DMS53 treated with DMSO at 0.1 percent for 48 hours (cell line): ENCODE results near the gene SCUBE1.
A peak's percentile ranks its signal among the peaks of the same experiment; 100 is the strongest.

ENCODE experiments used
- DNase-seq: peaks from one replicate; lab custom pipeline; 2025; ENCODE audit not compliant: unreplicated experiment; lab: John Stamatoyannopoulos, UW

The SCUBE1 gene

DNA sequence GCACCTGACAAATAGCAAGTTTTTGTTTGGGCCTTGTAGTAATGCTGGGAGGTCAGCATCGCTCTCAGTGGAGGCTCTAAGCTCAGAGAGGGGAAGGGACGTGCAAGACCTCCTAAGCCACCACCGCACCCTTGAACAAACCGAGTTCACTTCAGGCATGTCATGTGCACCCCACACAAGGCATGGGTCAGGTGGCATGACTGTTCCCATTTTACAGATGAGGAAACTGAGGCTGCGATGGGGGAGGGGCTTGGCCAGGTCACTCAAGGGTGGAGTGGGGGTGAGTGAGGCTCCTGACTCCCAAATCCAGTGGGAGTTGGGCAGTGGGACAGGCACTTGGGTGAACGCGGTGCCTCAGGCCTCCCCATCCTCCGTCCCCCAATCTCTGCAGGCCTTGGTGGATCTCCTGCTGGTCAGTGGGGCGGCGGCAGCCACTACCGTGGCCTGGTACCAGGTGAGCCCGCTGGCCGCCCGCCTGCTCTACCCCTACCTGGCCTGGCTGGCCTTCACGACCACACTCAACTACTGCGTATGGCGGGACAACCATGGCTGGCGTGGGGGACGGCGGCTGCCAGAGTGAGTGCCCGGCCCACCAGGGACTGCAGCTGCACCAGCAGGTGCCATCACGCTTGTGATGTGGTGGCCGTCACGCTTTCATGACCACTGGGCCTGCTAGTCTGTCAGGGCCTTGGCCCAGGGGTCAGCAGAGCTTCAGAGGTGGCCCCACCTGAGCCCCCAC lies 180.6 kb downstream of the SCUBE1 start:
- DNase-seq, result no peak

DNA sequence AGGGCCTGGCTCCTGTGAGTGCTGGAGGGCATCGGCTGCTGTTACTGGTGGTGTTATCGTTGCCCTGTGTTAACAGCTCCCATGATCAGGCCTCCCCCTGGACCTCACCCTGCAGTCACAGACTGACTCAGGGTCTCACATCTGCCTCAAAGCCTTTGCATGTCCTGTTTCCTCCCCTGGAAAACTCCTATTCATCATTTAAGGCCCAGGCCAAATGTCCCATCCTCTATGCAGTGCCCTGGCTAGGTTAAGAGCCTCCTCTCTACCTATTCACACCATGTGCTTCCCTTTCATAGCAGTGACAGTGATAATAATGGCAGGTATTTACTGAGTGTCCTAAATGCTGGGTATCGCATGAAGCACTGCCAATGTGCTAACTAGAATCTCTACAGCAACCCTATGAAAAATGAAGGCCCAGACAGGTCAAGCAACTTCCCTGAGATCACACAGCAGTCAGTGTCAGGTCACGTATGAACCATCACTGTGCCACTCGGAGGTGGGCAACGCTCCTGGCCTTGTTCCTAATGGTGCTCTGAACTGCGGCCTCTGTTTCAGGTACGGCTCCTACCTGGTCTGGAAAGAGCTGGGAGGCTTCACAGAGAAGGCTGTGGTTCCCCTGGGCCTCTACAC lies 182.6 kb downstream of the SCUBE1 start:
- no peak for DNase-seq

DNA sequence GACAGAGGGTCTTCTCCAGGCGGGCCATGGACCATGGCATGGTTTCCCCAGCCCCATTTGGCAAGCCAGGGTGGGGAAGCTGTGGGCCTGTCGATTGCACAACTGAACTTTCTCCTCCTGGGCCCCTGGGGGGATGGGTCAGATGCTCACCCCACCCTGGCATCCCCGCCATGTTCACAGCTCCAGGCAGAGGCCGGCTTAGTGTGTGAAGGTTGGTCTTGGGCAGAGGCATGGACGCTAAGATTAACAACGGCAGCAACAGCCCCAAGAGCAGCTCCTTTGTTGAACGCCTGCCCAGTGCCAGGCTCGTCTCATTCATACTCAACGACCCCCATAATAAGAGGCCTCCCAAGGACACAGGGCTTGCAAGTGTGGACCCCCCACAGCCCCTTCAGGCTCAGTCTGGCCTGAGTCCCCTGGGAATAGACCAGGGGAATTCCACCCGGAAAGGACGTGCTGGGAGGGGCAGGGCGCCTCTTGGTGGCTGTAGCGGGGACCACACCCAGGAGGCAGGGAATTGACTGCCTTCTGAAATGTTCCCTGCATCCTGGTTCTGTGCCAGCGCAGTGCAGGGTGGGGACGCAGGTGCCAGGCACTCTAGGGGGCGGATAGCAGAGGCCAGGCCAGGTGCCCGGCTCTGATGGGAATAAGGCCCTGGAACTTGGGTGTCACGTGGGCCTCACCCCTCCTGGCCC lies 183.5 kb downstream of the SCUBE1 start:
- DNase-seq, result no peak

DNA sequence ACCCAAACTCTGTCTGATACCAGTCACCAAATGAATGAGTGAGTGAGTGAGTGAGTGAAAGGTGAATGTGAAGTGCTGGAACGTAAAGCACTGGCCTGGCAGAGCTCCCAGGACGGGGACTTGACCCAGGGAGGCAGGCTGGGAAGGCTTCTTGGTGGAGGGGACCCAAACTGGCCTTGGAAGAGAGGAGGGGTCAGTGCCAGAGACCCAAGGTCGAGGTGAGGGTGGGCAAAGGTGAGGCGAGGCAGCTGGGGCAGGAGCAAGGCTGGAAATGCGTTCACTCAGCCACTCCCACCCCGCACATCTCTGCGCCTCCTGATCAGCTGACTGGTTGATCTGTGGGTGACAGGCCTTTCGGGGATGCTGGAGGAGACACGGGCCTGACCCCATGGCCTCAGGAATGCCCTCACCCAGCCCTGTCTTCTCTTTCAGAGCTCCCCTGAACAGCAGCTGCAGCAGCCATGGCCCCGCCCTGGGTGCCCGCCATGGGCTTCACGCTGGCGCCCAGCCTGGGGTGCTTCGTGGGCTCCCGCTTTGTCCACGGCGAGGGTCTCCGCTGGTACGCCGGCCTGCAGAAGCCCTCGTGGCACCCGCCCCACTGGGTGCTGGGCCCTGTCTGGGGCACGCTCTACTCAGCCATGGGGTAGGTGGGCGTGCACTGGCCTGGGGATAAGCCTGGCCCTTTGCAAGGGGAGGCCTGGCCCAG lies 184.2 kb downstream of the SCUBE1 start:
- no peak for DNase-seq

DNA sequence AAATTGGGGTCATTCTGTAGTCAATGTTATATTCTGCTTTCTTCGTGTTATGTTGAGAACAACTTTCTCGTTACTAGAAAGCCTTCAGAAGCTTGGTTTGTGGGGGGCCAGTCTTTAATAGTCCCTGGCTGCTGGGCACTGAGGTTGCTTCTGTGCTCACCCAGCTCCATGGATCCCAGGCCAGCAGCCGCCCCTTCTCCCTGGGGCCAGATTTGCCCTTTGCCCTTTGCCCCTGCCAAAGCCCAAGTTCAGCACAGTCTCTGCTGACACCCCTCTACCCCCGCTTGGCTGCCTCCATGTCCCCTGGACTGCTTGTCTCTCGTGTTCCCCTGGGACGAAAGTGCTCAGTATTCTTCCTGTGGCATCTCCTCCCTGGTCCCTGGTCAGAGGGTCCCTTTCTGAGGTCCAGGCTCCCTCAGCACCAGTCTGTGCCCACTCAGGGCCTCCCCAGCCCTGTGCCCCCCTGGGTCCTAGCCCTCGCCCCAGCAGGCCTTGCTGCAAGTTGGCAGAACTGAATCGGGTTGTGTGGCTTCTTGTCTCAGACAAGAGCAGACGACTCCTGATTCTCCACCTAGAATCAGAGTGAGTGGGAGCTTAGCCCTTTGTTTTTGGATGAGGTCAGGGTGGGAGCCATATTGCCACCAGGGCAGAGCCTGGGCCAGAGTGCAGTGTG lies 185.2 kb downstream of the SCUBE1 start:
- DNase-seq, result no peak

DNA sequence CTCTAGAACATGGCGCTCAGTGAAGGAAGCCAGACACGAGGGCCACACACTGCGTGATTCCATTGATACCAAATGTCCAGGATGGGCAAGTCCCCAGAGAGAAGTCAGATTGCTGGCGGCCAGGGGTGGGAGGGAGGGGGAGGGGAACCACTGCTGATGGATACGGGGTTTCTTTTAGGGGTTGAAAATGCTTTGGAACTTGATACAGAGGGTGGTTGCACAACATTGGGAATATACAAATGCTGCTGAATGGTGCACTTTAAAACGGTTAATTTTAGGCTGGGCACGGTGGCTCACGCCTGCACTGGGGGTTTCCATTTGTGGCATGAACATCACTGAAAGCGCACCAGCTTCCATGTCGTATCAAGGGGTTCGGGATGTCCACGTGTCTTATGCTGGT lies 186.8 kb downstream of the SCUBE1 start:
- no peak for DNase-seq

DNA sequence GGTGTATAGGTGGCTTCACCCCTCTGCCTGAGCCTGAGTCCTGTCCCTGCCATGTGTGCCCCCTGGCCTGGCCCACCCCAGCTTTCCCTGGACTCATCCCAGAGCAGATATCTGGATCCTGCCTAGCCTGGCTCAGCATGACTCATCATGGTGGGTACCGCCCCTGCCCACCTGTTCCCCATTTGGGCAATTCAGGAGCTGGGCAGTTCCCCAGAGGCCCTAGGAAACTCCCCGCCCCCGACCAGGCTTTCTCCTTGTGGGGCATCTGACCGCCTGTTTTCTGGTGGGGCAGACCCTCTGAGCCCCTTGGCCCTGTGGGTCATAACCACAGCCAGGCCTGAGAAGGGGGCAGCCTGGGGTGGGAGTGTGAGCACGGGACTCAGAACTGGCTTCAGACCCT lies 187.4 kb downstream of the SCUBE1 start:
- DNase-seq, result no peak

DNA sequence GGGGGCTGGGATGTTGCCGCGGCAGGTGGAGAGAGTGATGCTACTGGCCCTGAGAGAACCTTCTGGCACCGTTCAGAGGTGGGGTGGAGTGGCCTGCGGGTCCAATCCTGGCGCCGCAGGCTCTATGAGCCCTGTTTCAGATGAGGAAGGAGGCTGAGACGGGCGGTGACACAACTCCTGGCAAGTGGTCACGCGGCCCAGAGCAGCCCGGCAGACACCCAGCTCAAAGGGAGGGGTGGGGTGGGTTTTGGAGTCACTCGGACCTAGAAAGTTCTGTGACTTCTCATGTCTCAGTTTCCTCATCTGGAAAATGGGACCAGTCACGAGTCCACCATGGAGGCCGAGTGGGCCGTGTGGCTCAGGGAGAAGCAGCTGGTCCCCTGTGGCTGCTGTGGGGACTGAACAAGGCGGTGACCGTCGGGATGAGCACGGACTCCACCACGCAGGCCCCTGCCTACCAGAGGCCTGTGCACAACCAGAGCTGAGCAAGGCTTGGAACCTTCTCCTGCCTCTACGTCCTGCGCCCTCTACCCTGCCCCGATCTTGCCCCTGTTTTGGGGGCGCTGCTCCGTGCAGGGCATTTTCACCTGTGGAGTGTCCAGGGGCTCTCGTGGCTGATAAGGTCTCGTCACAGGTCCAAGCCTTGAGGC lies 188.2 kb downstream of the SCUBE1 start:
- DNase-seq, result no peak

DNA sequence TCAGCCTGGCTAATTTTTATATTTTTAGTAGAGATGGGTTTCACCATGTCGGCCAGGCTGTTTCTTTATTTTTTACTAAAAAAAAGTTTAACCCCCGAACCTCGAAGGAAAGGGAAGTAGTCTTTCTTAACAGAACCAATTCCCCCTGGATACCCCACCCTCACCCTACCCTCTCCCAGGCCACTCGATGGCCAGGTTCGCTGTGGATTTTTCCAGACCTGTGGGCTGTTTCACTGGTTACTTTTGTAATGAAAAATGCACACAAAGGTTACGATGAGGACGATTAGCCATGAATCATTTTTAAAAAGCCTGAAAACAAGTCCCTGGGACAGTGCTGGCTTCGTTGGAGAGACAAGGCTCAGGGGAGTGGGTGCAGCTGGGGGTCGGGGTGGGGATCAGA lies 189.3 kb downstream of the SCUBE1 start:
- no peak for DNase-seq

DNA sequence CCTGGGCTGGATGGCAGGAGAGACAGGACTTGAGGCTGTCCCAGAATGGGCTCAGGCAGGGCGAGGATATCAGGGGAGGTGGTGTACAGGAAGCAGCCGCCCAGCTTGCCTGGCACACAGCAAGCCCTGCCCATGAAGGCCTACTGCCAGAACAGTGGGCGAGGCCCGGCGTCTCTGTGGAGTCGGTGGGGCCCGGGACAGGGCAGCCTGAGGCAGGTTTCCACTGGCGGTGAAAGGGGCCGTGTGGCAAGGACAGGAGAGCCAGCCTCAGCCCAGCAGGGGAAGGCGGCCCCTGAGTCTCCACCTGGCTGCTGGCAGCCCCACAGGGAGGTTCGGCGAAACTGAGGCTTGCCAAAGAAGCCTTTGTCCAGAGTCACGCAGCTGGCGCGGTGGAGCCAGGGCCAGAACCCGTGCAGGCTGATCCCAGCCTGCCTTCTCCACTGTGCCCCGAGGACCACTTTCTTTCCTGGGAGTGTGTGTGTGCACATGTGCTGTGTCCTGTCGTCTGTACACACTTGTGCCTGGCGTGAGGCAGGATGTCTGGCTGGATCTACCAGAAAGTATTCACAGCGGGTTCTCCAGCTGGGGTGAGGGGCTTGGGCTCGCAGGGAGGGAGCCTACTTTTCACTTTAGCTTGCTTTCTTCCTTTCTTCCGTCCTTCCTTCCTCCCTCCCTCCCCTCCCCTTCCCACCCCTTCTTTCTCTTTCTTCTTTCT lies 190.7 kb downstream of the SCUBE1 start:
- peak; percentile 11 for DNase-seq

DNA sequence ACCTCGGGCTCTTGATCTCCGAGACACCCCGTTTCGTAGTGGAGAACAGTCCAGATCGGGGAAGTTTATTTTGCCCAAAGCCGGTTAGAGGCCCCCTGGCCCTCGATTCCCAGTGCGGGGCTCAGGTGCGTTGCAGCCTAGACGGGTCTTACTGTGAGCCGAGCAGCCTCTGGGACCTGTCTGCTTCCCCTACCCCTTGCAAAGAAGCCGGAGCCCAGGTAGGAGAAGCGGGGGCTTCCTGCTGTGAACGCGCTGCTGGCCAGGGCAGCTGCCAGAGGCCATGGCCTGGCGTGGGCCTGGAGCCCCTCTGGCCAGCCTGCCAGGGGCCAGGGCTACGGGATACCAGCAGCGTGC lies 191.2 kb downstream of the SCUBE1 start:
- no peak for DNase-seq

DNA sequence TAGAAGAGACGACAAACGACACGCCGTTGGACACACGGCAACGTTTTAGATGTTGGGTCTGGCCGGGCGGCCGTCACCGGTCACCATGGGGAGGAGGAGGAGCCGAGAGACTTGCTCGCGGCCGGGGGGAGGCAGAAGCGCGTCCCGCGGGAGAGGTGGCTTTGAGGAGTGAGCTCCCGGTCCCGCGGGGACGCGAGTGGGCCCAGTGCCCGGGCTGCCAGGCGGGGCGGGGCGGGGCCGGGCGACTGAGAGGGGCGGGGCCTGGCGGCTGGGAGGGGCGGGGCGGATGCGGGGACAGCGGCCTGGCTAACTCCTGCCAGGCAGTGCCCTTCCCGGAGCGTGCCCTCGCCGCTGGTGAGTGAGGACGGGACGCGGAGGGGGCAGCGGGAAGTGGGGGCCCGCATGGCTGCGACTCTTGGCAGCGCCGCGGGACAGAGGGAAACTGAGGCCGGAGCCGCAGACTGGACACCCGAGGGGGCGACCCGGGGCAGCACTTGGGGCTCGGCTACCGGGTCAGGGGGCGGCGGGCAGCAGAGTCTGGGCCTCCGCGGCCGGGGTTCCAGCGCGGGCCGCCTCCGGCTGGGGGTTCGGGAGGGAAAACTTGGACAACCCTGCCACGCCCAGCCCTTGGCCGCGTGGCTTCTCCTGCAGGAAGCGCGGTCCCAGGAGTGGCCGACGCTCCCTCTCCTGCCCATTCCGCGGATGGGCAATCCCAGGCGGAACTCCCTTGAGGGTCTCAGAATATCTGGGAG lies 191.7 kb downstream of the SCUBE1 start, which contains the start of gene TSPO:
TSS of gene TSPO (plus strand) at position 309 of the 752 bp plus-strand sequence. CDS start 7,680 bp downstream, outside the sequence.
- DNase-seq, result peak; percentile 9

DNA sequence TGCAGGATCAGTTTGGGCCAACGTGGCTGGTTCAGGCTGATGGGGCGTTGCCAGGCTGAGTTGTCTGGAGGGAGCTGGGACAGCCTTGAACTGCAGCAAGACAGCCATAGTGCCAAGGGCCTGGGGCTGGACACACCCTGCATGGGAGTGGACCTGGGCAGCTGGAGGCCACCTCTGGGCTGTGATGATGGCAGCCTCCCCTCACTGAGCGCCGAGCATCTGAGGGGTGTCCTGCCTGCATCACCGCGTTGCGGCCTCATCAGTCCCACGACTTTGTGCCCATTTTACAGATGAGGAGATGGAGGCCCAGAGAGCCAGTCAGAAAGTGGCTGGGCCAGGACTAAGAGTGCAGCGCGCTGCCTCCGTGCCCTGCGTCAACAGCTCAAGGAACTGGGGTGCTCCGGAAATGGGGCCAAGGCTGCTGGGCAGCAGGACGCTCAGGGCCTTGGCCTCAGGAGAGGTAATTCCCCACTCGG lies 192.4 kb downstream of the SCUBE1 start:
- no peak for DNase-seq

DNA sequence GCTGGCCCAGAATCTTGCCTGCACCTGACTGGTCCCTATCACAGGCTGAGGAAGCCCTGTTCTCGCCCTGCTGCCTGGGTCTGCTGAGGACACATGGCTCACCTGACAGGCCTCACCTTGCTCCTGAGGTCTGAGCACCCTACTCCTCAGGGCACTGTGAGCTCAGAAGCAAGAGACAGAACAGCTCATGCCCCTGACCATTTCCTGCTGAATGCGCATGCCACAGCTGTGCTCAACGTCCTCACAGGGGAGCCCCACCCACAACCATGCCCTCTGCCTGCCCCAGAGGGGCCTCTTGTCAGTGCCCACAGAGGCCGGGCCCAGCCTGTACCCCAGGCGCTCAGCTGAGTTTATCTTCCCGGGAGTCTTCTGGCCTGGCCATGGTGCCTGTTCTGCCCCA lies 194.6 kb downstream of the SCUBE1 start:
- no peak for DNase-seq

DNA sequence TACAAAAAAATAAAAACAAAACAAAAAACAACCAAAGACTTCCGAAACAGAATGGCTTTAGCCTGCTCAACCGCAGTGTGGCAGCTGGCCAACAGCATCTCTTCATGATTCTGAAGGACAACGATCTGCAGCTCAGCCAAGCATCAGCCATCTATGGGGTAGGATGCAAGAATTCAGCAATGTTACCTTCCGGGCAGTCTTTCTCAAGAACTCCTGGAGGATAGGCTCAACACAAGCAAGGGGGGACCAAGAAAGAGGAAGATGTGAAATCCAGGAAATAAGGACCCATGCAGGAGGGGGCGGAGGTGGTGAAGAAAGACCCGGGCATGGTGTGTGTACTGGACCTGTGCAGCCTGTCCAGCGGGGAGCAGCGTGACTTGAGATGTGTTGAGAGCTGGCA lies 195.4 kb downstream of the SCUBE1 start:
- no peak for DNase-seq
